ENCODE measurements around the gene SIGLEC8.
"Not testable (repeated sequence)": the region's sequence is repeated elsewhere in the genome, so short reads cannot be mapped to it uniquely, and the experiment has no call there.

DNA sequence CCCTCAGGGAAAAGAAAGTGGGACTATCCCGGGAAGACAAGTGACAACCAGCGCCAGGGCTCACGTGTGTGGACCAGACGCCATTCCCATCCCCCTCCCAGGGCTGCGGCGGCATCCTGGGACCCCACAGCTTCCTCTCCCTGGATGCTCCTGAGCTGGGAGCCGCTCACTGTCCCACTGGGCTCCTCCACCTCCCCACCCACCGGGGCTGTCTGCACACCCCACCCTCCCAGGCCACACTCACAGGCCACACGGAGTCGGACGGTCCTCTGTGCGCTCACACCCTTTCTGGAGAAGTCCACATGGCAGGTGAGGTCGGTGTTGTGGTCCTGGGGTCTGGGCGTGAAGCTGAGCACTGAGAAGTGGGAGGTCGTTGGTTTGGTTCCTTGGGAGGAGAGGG lies 41.8 kb downstream of the SIGLEC8 start:
- TF ChIP-seq, protein P1, sequence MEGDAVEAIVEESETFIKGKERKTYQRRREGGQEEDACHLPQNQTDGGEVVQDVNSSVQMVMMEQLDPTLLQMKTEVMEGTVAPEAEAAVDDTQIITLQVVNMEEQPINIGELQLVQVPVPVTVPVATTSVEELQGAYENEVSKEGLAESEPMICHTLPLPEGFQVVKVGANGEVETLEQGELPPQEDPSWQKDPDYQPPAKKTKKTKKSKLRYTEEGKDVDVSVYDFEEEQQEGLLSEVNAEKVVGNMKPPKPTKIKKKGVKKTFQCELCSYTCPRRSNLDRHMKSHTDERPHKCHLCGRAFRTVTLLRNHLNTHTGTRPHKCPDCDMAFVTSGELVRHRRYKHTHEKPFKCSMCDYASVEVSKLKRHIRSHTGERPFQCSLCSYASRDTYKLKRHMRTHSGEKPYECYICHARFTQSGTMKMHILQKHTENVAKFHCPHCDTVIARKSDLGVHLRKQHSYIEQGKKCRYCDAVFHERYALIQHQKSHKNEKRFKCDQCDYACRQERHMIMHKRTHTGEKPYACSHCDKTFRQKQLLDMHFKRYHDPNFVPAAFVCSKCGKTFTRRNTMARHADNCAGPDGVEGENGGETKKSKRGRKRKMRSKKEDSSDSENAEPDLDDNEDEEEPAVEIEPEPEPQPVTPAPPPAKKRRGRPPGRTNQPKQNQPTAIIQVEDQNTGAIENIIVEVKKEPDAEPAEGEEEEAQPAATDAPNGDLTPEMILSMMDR (IDR thresholded peaks at IDR 0.05), result not testable (repeated sequence)
- not testable (repeated sequence) for TF ChIP-seq ZFX (IDR thresholded peaks at IDR 0.05; ENCODE audit: borderline replicate concordance)

All from 22Rv1 (cell line).